ENCODE data around the gene PLA2G7.

DNA sequence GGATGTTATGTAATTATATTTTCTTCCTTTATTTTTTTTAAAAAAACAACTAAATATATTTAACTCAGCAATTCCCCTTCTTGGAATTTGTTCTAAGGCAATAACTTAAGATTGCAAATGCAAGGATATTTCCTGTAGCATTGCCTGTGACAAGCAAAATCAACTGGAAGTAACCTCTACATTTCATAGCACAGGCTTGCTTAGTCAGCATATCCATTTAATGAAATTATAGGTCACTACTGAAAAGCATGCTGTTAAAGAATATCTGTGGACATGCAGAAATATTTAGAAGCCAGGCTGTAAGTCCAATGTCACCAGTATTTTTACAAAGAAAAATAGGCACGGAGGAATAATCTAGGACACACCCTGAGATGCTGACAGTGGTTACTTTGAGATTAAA is 49.4 kb upstream of the PLA2G7 start:
- no peak for TF ChIP-seq CTCF (IDR thresholded peaks at IDR 0.05; ENCODE audit: low read depth, low read length)
- TF ChIP-seq EZH2phosphoT487 (IDR thresholded peaks at IDR 0.05; ENCODE audit: low read depth): no peak

All from OCI-LY3 (cell line).